Measurements from ENCODE around the gene MASP1. TPM values are rescaled to one million over a fixed set of nuclear protein-coding genes. Genes with fewer than 3 reads are reported as not detected.

Gene MASP1
- total RNA-seq, 4 donors from 2014 or later = 0.92 to 4.6 (median 1.2) TPM

GRCh38 chr3:187319699-187320302 is 28.3 kb upstream of the MASP1 start:
- H3K4me3 ChIP-seq = no peak overlapping the region
- DNase-seq = no peak
- TF ChIP-seq, protein P1, sequence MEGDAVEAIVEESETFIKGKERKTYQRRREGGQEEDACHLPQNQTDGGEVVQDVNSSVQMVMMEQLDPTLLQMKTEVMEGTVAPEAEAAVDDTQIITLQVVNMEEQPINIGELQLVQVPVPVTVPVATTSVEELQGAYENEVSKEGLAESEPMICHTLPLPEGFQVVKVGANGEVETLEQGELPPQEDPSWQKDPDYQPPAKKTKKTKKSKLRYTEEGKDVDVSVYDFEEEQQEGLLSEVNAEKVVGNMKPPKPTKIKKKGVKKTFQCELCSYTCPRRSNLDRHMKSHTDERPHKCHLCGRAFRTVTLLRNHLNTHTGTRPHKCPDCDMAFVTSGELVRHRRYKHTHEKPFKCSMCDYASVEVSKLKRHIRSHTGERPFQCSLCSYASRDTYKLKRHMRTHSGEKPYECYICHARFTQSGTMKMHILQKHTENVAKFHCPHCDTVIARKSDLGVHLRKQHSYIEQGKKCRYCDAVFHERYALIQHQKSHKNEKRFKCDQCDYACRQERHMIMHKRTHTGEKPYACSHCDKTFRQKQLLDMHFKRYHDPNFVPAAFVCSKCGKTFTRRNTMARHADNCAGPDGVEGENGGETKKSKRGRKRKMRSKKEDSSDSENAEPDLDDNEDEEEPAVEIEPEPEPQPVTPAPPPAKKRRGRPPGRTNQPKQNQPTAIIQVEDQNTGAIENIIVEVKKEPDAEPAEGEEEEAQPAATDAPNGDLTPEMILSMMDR (IDR thresholded peaks at IDR 0.05) = peak in 5 of 6 experiments; percentile 70 to 90 (median 85)
- no peak for TF ChIP-seq POLR2A (IDR thresholded peaks at IDR 0.05)
- H3K36me3 ChIP-seq = no peaks in the 10 kb centered on the region
- peaks cover 0 to 73% (median 0%) of the 10 kb centered on the region in 4 donors for H3K27me3 ChIP-seq
- peaks cover 0 to 13% (median 2%) of the 10 kb centered on the region in 3 donors for H3K4me1 ChIP-seq
- intact Hi-C loops (cut with DNase I) = loop anchor here (5.0 kb wide), 1 partner anchor 358 kb away; no protein-coding TSS in a partner anchor
- no peaks in the 10 kb centered on the region for H3K9me3 ChIP-seq
- 27 to 37% methylated on average over 6 to 7 of the region's 7 CpGs for WGBS, 2 donors
- H3K27ac ChIP-seq = no peak overlapping the region

GRCh38 chr3:187318819-187319616 is 27.5 kb upstream of the MASP1 start:
- Histone ChIP-seq H3K4me1 (peaks cover 0 to 13% (median 2%) of the 10 kb centered on the region in 3 donors), H3K27ac (no peak overlapping the region), H3K4me3 (peak overlapping the region in 3 of 4 donors; percentile 1 to 54 (median 26)), H3K27me3 (peaks cover 0 to 73% (median 0%) of the 10 kb centered on the region in 4 donors), H3K9me3 (no peaks in the 10 kb centered on the region), H3K36me3 (no peaks in the 10 kb centered on the region)
- intact Hi-C loops (cut with DNase I) = loop anchor here (5.0 kb wide), 1 partner anchor 358 kb away; no protein-coding TSS in a partner anchor
- TF ChIP-seq, protein P1 (IDR thresholded peaks at IDR 0.05) = peak; percentile 55 to 94 (median 81)
- TF ChIP-seq POLR2A (IDR thresholded peaks at IDR 0.05) = no peak
- no peak for DNase-seq
- 15 to 19% methylated on average over 13 of the region's 13 CpGs for WGBS, 2 donors

GRCh38 chr3:187315872-187316271 is 24.3 kb upstream of the MASP1 start:
- Histone ChIP-seq H3K27me3 (peaks cover 0 to 65% (median 0%) of the 10 kb centered on the region in 4 donors), H3K36me3 (no peaks in the 10 kb centered on the region), H3K27ac (no peak overlapping the region), H3K4me3 (no peak overlapping the region), H3K4me1 (peaks cover 0 to 13% (median 2%) of the 10 kb centered on the region in 3 donors), H3K9me3 (no peaks in the 10 kb centered on the region)
- WGBS, 2 donors = 76 to 80% methylated on average over 3 of the region's 5 CpGs
- TF ChIP-seq, protein P1 (IDR thresholded peaks at IDR 0.05) = no peak
- no peak for TF ChIP-seq POLR2A (IDR thresholded peaks at IDR 0.05)
- intact Hi-C loops (cut with DNase I) = loop anchor here (5.0 kb wide), 1 partner anchor 361 kb away; no protein-coding TSS in a partner anchor
- DNase-seq = no peak

- no peak for DNase-seq
- Histone ChIP-seq H3K36me3 (no peaks in the 10 kb centered on the region), H3K27me3 (peaks cover 0 to 49% (median 0%) of the 10 kb centered on the region in 4 donors), H3K9me3 (no peaks in the 10 kb centered on the region), H3K4me3 (no peak overlapping the region), H3K4me1 (peaks cover 0 to 6% (median 0%) of the 10 kb centered on the region in 3 donors), H3K27ac (no peak overlapping the region)
- intact Hi-C loops (cut with DNase I) = no loop called here
- 51 to 56% methylated on average over 4 to 5 of the region's 5 CpGs for WGBS, 2 donors
- TF ChIP-seq, protein P1 (IDR thresholded peaks at IDR 0.05) = no peak
- TF ChIP-seq POLR2A (IDR thresholded peaks at IDR 0.05) = no peak
These were observed 22.6 kb upstream of the MASP1 start for GRCh38 chr3:187314176-187314575.
